ENCODE measurements around the gene DDAH2.

Gene DDAH2

GRCh38 chr6:31730631-31731086, 1.6 kb upstream of the DDAH2 start:
- DNase-seq (ENCODE audit: low spot score) = no peak

- DNase-seq (ENCODE audit: low spot score) = peak; percentile 88
Measured at GRCh38 chr6:31729979-31730630, 1.0 kb upstream of the DDAH2 start.

GRCh38 chr6:31729515-31729978, 448 bp upstream of the DDAH2 start:
- DNase-seq (ENCODE audit: low spot score) = peak; percentile 87

- no peak for DNase-seq (ENCODE audit: low spot score)
Measured at GRCh38 chr6:31727717-31728671, 1.1 kb downstream of the DDAH2 start.

- DNase-seq (ENCODE audit: low spot score) = no peak
Measured at GRCh38 chr6:31727034-31727716, 1.9 kb downstream of the DDAH2 start.

- DNase-seq (ENCODE audit: low spot score) = no peak
Measured at GRCh38 chr6:31725502-31726350, 3.4 kb downstream of the DDAH2 start.

- DNase-seq (ENCODE audit: low spot score) = no peak
Measured at GRCh38 chr6:31723980-31724691, 5.0 kb downstream of the DDAH2 start.

- no peak for DNase-seq (ENCODE audit: low spot score)
Measured at GRCh38 chr6:31723245-31723979, 5.7 kb downstream of the DDAH2 start, which contains the start of gene MPIG6B. Gene MPIG6B, plus strand, starts transcription at chr6:31723373. Its CDS starts 11 bp downstream, at chr6:31723384.

- DNase-seq (ENCODE audit: low spot score) = no peak
Measured at GRCh38 chr6:31722173-31722572, 6.9 kb downstream of the DDAH2 start.

GRCh38 chr6:31721351-31722020, 7.6 kb downstream of the DDAH2 start, which contains the start of gene LY6G6C:
Gene LY6G6C, minus strand, starts transcription at chr6:31721746. Its CDS starts 67 bp downstream, at chr6:31721679.
- no peak for DNase-seq (ENCODE audit: low spot score)

GRCh38 chr6:31720196-31720770, 8.8 kb downstream of the DDAH2 start:
- DNase-seq (ENCODE audit: low spot score) = no peak

- DNase-seq (ENCODE audit: low spot score) = no peak
Measured at GRCh38 chr6:31719001-31719400, 10.1 kb downstream of the DDAH2 start.

GRCh38 chr6:31718265-31718664, 10.8 kb downstream of the DDAH2 start:
- no peak for DNase-seq (ENCODE audit: low spot score)

- peak; percentile 48 for DNase-seq (ENCODE audit: low spot score)
Measured at GRCh38 chr6:31717499-31718222, 11.4 kb downstream of the DDAH2 start.

- no peak for DNase-seq (ENCODE audit: low spot score)
Measured at GRCh38 chr6:31715022-31715958, 13.8 kb downstream of the DDAH2 start, which contains the start of gene LY6G6D. Gene LY6G6D, plus strand, starts transcription at chr6:31715348. Its CDS starts 8 bp downstream, at chr6:31715356.

GRCh38 chr6:31713991-31714684, 15.0 kb downstream of the DDAH2 start:
- DNase-seq (ENCODE audit: low spot score) = no peak

All from kidney tubule cell (primary cell).